OCI-LY3 (cell line): ENCODE measurements around the gene RFTN1.

Source experiments
- CTCF ChIP-seq: fragments of 200-600, 300-600 bp; sonication (generic); IDR thresholded peaks from 2 replicates; pipeline ENCODE4 v1.5.1; 2014; ENCODE audit warnings: antibody characterized with exemption, low read length, low read depth
- EZH2phosphoT487 ChIP-seq: fragments of 200-600 bp; shearing (Covaris generic); IDR thresholded peaks from 2 replicates; pipeline ENCODE4 v1.6.1; 2018; ENCODE audit warnings: antibody characterized with exemption, mixed run types, low read depth

- TF ChIP-seq CTCF (no peak), EZH2phosphoT487 (no peak)
Measured at GRCh38 chr3:16280671-16281070, 232.8 kb downstream of the RFTN1 start.
